Ascending aorta (tissue), 2 donors: ENCODE measurements around the gene CCDC85A. TPM values are rescaled to one million over a fixed set of nuclear protein-coding genes. Genes with fewer than 3 reads are reported as not detected.

Experiments used
- DNase-seq, 2 donors: peaks; one replicate each; pipeline ENCODE4 v3.0.0-alpha.2; 2019; ENCODE audit warnings: low spot score in 2 of 2
- H3K27ac ChIP-seq, 2 donors: fragments of 200-600 bp; sonication (generic); one replicate each; pipeline ENCODE4 v1.5.1; 2016 to 2017; ENCODE audit warnings: mild to moderate bottlenecking in 1 of 2
- H3K27me3 ChIP-seq: fragments of 200-600 bp; sonication (generic); one replicate; pipeline ENCODE4 v1.5.1; 2017
- H3K36me3 ChIP-seq, 2 donors: fragments of 200-600 bp; sonication (generic); one replicate each; pipeline ENCODE4 v1.5.1; 2016
- H3K4me1 ChIP-seq, 2 donors: fragments of 200-600 bp; sonication (generic); one replicate each; pipeline ENCODE4 v1.5.1; 2016 to 2017; ENCODE audit warnings: mild to moderate bottlenecking in 1 of 2
- H3K4me3 ChIP-seq, 2 donors: fragments of 200-600 bp; sonication (generic); one replicate each; pipeline ENCODE4 v1.5.1; 2016 to 2017; ENCODE audit warnings: mild to moderate bottlenecking in 1 of 2
- H3K9me3 ChIP-seq, 2 donors: fragments of 200-600 bp; sonication (generic); one replicate each; pipeline ENCODE4 v1.5.1; 2016
- CTCF ChIP-seq, 3 experiments: fragments of 200-600 bp in 2 of 3; fragments of 450-650 bp in 1 of 3; sonication (generic) in 2 of 3; IDR thresholded peaks; one replicate each; pipeline ENCODE4 v1.5.1; 2016 to 2019; ENCODE audit warnings: antibody characterized with exemption in 3 of 3, mild to moderate bottlenecking in 1 of 3, moderate library complexity in 1 of 3
- intact Hi-C: fragments of 100-400 bp; cut with DNase I; formaldehyde crosslinking; loops from one replicate; pipeline ENCODE4 v1.15.1; 2023
- total RNA-seq: library from RNA; depleted of rRNA; stranded (reverse); fragments of >200 nt; gene quantifications from one replicate; pipeline ENCODE4 v1.1.0, GENCODE V29; 2016

Gene CCDC85A
- total RNA-seq, 1 donor from 2014 or later: 15.0 TPM

GRCh38 chr2:56288838-56289580 is 105.2 kb downstream of the CCDC85A start:
- intact Hi-C loops: no loop called here
- DNase-seq: no peak
- Histone ChIP-seq H3K4me1 (no peaks in the 10 kb centered on the region), H3K36me3 (no peaks in the 10 kb centered on the region), H3K27me3 (no peaks in the 10 kb centered on the region), H3K27ac (no peak overlapping the region), H3K4me3 (no peak overlapping the region), H3K9me3 (no peaks in the 10 kb centered on the region)
- TF ChIP-seq CTCF (IDR thresholded peaks at IDR 0.05): no peak

- H3K4me1 ChIP-seq: no peaks in the 10 kb centered on the region
- no peak overlapping the region for H3K4me3 ChIP-seq
- DNase-seq: no peak
- TF ChIP-seq CTCF (IDR thresholded peaks at IDR 0.05): no peak
- no peaks in the 10 kb centered on the region for H3K27me3 ChIP-seq
- intact Hi-C loops: no loop called here
- H3K9me3 ChIP-seq: no peaks in the 10 kb centered on the region
- no peak overlapping the region for H3K27ac ChIP-seq
- no peaks in the 10 kb centered on the region for H3K36me3 ChIP-seq
Measured at GRCh38 chr2:56291711-56292110, 107.9 kb downstream of the CCDC85A start.

GRCh38 chr2:56292951-56293350 is 109.2 kb downstream of the CCDC85A start:
- Histone ChIP-seq H3K36me3 (no peaks in the 10 kb centered on the region), H3K9me3 (no peaks in the 10 kb centered on the region), H3K4me1 (no peaks in the 10 kb centered on the region), H3K27me3 (no peaks in the 10 kb centered on the region), H3K27ac (no peak overlapping the region), H3K4me3 (no peak overlapping the region)
- no peak for DNase-seq
- intact Hi-C loops: no loop called here
- no peak for TF ChIP-seq CTCF (IDR thresholded peaks at IDR 0.05)

- Histone ChIP-seq H3K27me3 (no peaks in the 10 kb centered on the region), H3K4me1 (no peaks in the 10 kb centered on the region), H3K36me3 (no peaks in the 10 kb centered on the region), H3K27ac (no peak overlapping the region), H3K9me3 (no peaks in the 10 kb centered on the region), H3K4me3 (no peak overlapping the region)
- no peak for DNase-seq
- intact Hi-C loops: no loop called here
- no peak for TF ChIP-seq CTCF (IDR thresholded peaks at IDR 0.05)
Measured at GRCh38 chr2:56295666-56296065, 111.9 kb downstream of the CCDC85A start.

GRCh38 chr2:56297671-56298070 is 113.9 kb downstream of the CCDC85A start:
- H3K27ac ChIP-seq: no peak overlapping the region
- H3K27me3 ChIP-seq: no peaks in the 10 kb centered on the region
- H3K4me3 ChIP-seq: no peak overlapping the region
- no peak for DNase-seq
- intact Hi-C loops: no loop called here
- no peaks in the 10 kb centered on the region for H3K36me3 ChIP-seq
- no peak for TF ChIP-seq CTCF (IDR thresholded peaks at IDR 0.05)
- H3K4me1 ChIP-seq: no peaks in the 10 kb centered on the region
- no peaks in the 10 kb centered on the region for H3K9me3 ChIP-seq
